Fibroblast of the aortic adventitia (primary cell): ENCODE measurements around the gene E4F1. TPM values are rescaled to one million over a fixed set of nuclear protein-coding genes. Genes with fewer than 3 reads are reported as not detected.

Experiments
- DNase-seq: peaks from one replicate; pipeline ENCODE4 v3.0.0-alpha.2; 2010; ENCODE audit warnings: low read depth
- H3K4me3 ChIP-seq: 2 replicates; pipeline ENCODE4 v1.5.1; 2011; ENCODE audit warnings: low read depth, mild to moderate bottlenecking, control low read depth, low read length, moderate library complexity
- CTCF ChIP-seq: IDR thresholded peaks from 2 replicates; pipeline ENCODE4 v1.5.1; 2011; ENCODE audit warnings: mild to moderate bottlenecking, low read length, control low read depth, inconsistent platforms; ENCODE audit not compliant: insufficient read depth
- total RNA-seq: library from RNA; depleted of rRNA; stranded (reverse); fragments of >200 nt; gene quantifications from 2 replicates; pipeline ENCODE4 v1.2.3, GENCODE V29; 2012; ENCODE audit warnings: low replicate concordance

E4F1 gene
- total RNA-seq, 1 donor = 18.7 TPM

DNA sequence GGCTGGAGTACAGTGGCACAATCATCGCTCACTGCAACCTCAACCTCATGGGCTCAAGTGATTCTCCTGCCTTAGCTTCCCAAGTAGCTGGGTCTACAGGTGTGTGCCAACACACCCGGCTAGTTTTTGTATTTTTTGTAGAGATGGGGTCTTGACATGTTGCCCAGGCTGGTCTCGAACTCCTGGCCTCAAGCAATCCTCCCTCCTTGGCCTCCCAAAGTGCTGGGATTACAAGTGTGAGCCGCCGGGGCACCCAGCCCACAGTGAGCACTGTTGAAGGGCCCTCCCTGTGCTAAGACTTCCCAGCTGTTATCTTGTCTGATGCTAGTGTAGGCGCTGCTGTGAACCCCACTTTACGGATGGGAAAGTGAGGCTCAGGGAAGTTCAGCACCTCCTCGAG, 35.0 kb upstream of the E4F1 start:
- no peak for DNase-seq
- no peak for TF ChIP-seq CTCF
- no peak overlapping the region for H3K4me3 ChIP-seq

GRCh38 chr16:2189252-2189893, 34.0 kb upstream of the E4F1 start:
- DNase-seq = no peak
- TF ChIP-seq CTCF = no peak
- H3K4me3 ChIP-seq = no peak overlapping the region

DNA sequence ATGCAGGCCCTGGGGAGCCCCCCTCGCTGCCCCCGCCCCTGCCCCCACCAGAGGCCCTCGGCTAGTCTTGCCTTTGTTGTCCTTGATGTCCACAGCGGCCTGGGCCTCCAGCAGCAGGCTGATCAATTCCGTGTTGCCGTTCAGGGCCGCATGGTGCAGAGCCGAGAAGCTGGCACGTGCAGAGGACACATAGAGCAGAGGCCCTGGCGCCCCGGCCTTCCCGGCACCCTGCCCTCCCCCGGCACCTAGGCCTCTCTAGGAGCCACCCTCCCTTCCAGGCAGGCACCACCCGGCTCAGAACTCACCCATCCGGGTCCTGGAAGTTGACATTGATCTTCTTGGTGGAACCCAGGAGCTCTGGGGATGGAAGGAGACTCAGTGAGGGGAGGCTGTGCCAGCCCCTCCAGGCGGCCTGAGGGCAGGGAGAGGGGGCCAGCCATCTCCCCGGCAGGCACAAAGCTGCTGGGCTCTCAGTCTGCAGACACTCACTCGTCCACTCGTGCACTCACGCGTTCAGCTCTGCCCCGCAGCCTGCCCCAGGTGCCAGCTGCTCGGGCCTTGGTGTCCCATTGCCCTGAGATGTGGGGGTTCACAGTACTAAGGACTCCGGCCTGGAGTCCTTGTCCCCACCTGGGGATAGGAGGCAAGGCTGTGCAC, 33.3 kb upstream of the E4F1 start:
- TF ChIP-seq CTCF = no peak
- DNase-seq = no peak
- no peak overlapping the region for H3K4me3 ChIP-seq

- no peak for TF ChIP-seq CTCF
- DNase-seq = no peak
- H3K4me3 ChIP-seq = no peak overlapping the region
Observed at GRCh38 chr16:2190659-2191445, 32.5 kb upstream of the E4F1 start.

DNA sequence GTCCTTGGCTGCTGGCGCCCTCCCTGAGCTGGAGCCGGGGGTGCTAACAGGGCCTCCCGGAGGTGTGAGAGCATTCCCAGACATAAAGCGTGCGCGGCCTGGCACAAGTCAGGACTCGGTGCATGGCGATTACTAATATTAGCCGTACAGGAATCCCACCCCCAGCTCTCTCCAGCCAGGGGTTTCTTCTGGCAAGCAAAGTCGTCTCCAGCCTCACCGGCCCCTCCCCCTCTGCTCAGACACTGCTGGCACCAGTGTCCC, 32.0 kb upstream of the E4F1 start:
- no peak for TF ChIP-seq CTCF

GRCh38 chr16:2194166-2194834, 29.1 kb upstream of the E4F1 start:
- DNase-seq = peak; percentile 43
- no peak overlapping the region for H3K4me3 ChIP-seq
- TF ChIP-seq CTCF = no peak

More for the DNA sequence above, 32.0 kb upstream of the E4F1 start:
- no peak overlapping the region for H3K4me3 ChIP-seq
- no peak for DNase-seq
